Endothelial cell of umbilical vein (primary cell): ENCODE data around the gene ORMDL3.

ENCODE experiments used
- EZH2 ChIP-seq: IDR thresholded peaks from 2 replicates; pipeline ENCODE4 v1.6.1; 2012; ENCODE audit warnings: borderline replicate concordance, low read depth, mild to moderate bottlenecking, moderate library complexity, low read length, inconsistent platforms; ENCODE audit not compliant: severe bottlenecking
- POLR2A ChIP-seq: IDR thresholded peaks from 2 replicates; pipeline ENCODE4 v1.6.1; 2012; ENCODE audit warnings: low read depth, mild to moderate bottlenecking, control low read depth, low read length
- POLR2AphosphoS5 ChIP-seq: IDR thresholded peaks from 2 replicates; pipeline ENCODE4 v1.6.1; 2012; ENCODE audit warnings: low read depth, mild to moderate bottlenecking, control low read depth, low read length, moderate library complexity; ENCODE audit not compliant: insufficient read depth
- TF ChIP-seq, protein P1 (sequence below), 2 donors: IDR thresholded peaks; 1 replicate in 1 of 2; 2 replicates in 1 of 2; pipeline ENCODE4 v1.5.1; 2011; ENCODE audit warnings: low read length in 2 of 2, mild to moderate bottlenecking in 2 of 2, moderate library complexity in 2 of 2, control low read depth in 1 of 2, inconsistent platforms in 1 of 2, low read depth in 1 of 2; ENCODE audit not compliant: insufficient read depth in 1 of 2; ENCODE audit errors: extremely low read depth in 1 of 2

DNA sequence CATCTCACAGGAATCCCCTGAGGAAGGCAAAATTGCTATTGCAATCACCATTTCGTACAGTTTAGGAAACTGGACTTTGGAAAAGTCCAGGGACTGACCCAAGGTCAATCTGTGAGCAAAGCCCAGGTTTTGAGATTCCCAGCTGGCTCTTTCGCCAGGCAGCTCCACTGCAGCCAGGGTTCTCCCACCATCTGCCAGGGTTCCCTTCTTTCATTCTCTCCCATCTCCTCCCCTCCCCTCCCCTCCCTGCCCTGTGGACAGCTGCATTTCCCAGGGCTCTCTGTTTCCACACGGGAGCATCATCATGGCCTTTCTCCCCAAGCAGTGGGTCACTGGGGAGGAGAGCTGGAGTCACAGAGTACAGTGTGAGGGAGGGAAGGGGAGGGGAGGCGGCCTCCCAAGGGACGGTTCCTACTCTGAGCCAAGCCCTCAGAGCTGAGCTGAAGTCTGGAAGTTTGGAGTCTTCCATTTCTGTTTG is 23.5 kb upstream of the ORMDL3 start:
- TF ChIP-seq, protein P1, sequence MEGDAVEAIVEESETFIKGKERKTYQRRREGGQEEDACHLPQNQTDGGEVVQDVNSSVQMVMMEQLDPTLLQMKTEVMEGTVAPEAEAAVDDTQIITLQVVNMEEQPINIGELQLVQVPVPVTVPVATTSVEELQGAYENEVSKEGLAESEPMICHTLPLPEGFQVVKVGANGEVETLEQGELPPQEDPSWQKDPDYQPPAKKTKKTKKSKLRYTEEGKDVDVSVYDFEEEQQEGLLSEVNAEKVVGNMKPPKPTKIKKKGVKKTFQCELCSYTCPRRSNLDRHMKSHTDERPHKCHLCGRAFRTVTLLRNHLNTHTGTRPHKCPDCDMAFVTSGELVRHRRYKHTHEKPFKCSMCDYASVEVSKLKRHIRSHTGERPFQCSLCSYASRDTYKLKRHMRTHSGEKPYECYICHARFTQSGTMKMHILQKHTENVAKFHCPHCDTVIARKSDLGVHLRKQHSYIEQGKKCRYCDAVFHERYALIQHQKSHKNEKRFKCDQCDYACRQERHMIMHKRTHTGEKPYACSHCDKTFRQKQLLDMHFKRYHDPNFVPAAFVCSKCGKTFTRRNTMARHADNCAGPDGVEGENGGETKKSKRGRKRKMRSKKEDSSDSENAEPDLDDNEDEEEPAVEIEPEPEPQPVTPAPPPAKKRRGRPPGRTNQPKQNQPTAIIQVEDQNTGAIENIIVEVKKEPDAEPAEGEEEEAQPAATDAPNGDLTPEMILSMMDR (IDR thresholded peaks at IDR 0.05; ENCODE audit: extremely low read depth in 1 of 2, insufficient read depth in 1 of 2, low read depth in 1 of 2, low read length in 2 of 2): no peak
- TF ChIP-seq EZH2: no peak
- TF ChIP-seq POLR2A: no peak
- no peak for TF ChIP-seq POLR2AphosphoS5
